Common myeloid progenitor, CD34-positive (primary cell): Measurements from ENCODE around the gene JUN.

Experiments used
- CTCF ChIA-PET: fragments of 350-600 bp; sonication (Branson Sonifier 250); formaldehyde crosslinking; loops from one replicate; lab custom pipeline; 2021; ENCODE audit warnings: antibody characterized with exemption; lab: Charles Lee
- POLR2A ChIA-PET: fragments of 350-600 bp; sonication (Branson Sonifier 250); formaldehyde crosslinking; loops from one replicate; lab custom pipeline; 2021; ENCODE audit warnings: antibody characterized with exemption; lab: Charles Lee
- DNase-seq, 3 donors: peaks; one replicate each; pipeline versions ENCODE4 v3.0.0 to v3.0.0-alpha.2; 2013
- H3K27ac ChIP-seq, 2 experiments: 1 replicate in 1 of 2; 2 replicates in 1 of 2; pipeline ENCODE4 v1.7.0; 2013; ENCODE audit warnings: inconsistent platforms in 2 of 2, low read length in 2 of 2, mild to moderate bottlenecking in 2 of 2, low read depth in 1 of 2, moderate library complexity in 1 of 2; ENCODE audit not compliant: severe bottlenecking in 2 of 2, insufficient read depth in 1 of 2, poor library complexity in 1 of 2
- H3K27me3 ChIP-seq, 5 experiments: replicated peaks in 2 of 5; 1 replicate in 3 of 5; 2 replicates in 2 of 5; pipeline versions ENCODE4 v1.6.1 to v1.7.0; 2013; ENCODE audit warnings: low read length in 4 of 5, mild to moderate bottlenecking in 2 of 5, moderate library complexity in 2 of 5, inconsistent platforms in 1 of 5; ENCODE audit not compliant: insufficient read depth in 5 of 5, control insufficient read depth in 4 of 5
- H3K36me3 ChIP-seq, 4 experiments: 1 replicate in 2 of 4; 2 replicates in 2 of 4; pipeline versions ENCODE4 v1.6.1 to v1.7.0; 2013; ENCODE audit warnings: low read length in 3 of 4, control low read depth in 1 of 4, mild to moderate bottlenecking in 1 of 4; ENCODE audit not compliant: control insufficient read depth in 4 of 4, insufficient read depth in 4 of 4
- H3K4me1 ChIP-seq, 4 experiments: 1 replicate in 3 of 4; 2 replicates in 1 of 4; pipeline versions ENCODE4 v1.6.1 to v1.7.1; 2013; ENCODE audit warnings: low read length in 3 of 4, mild to moderate bottlenecking in 3 of 4, control low read depth in 1 of 4, inconsistent platforms in 1 of 4, moderate library complexity in 1 of 4; ENCODE audit not compliant: control insufficient read depth in 4 of 4, insufficient read depth in 4 of 4; ENCODE audit errors: control extremely low read depth in 1 of 4
- H3K4me3 ChIP-seq, 7 experiments: 1 replicate in 4 of 7; 2 replicates in 3 of 7; pipeline versions ENCODE4 v1.5.1 to v1.7.0; 2013; ENCODE audit warnings: mild to moderate bottlenecking in 7 of 7, low read length in 6 of 7, moderate library complexity in 6 of 7, inconsistent platforms in 2 of 7, low read depth in 2 of 7, control low read depth in 1 of 7; ENCODE audit not compliant: insufficient read depth in 4 of 7, control insufficient read depth in 1 of 7; ENCODE audit errors: extremely low read depth in 1 of 7
- H3K9me3 ChIP-seq, 5 experiments: 1 replicate in 4 of 5; 2 replicates in 1 of 5; pipeline versions ENCODE4 v1.6.1 to v1.7.1; 2013; ENCODE audit warnings: low read length in 4 of 5, mild to moderate bottlenecking in 2 of 5, inconsistent platforms in 1 of 5, low read depth in 1 of 5, moderate library complexity in 1 of 5; ENCODE audit not compliant: control insufficient read depth in 4 of 5, insufficient read depth in 2 of 5; ENCODE audit errors: control extremely low read depth in 1 of 5
- WGBS: methylation state at CpG from one replicate; pipeline ENCODE4 v1.1.5; 2013; ENCODE audit not compliant: insufficient coverage; 5-methylcytosine and 5-hydroxymethylcytosine counted together

JUN gene

GRCh38 chr1:58754683-58755467 lies 29.0 kb downstream of the JUN start:
- Histone ChIP-seq H3K36me3 (no peaks in the 10 kb centered on the region), H3K27me3 (no peaks in the 10 kb centered on the region), H3K4me3 (peak overlapping the region in 2 of 7 experiments; percentile 30 to 36), H3K4me1 (peaks cover 16 to 51% (median 32%) of the 10 kb centered on the region in 4 experiments), H3K27ac (peak overlapping the region in 1 of 2 experiments; percentile 50), H3K9me3 (no peaks in the 10 kb centered on the region)
- peak; percentile 50 to 85 (median 71) for DNase-seq
- CTCF ChIA-PET = interaction anchor here (1.0 to 5.5 kb wide), 5 partner anchors 10 to 26 kb away, joined by 4 to 38 read pairs (median 9); no protein-coding TSS in a partner anchor
- POLR2A ChIA-PET = interaction anchor here (0.6 to 1.1 kb wide), 3 partner anchors 10 to 912 kb away, joined by 3 to 6 read pairs (median 4); no protein-coding TSS in a partner anchor
- WGBS = 0% methylated on average over 2 of the region's 7 CpGs

DNA sequence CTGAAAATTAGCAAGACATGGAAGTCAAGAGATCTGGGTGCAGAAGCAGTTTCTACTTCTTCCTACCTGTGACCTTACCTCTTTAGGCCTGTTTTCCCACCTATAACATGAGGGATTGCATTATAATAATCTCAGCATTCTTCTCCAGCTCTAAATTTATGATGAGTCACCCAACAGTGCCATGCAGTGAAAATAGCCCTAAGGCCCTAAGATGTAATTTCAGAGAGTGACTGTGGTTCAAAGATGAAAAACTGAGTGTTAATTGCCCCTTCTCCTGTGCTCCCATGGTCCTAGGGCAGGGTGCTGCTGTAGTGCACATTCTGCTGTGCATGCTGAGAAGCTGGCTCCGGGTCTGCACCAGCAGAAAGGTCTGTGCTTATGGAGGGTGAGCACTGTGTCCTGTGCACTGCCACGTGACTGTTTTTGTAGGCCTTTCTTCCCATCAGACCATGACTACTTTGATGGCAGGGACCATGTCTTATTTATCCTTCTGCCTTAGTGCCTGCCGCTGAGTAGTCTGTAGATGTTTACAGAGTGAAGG lies 29.7 kb downstream of the JUN start:
- H3K4me1 ChIP-seq = peaks cover 16 to 54% (median 32%) of the 10 kb centered on the region in 4 experiments
- H3K9me3 ChIP-seq = no peaks in the 10 kb centered on the region
- H3K36me3 ChIP-seq = no peaks in the 10 kb centered on the region
- H3K4me3 ChIP-seq = no peak overlapping the region
- CTCF ChIA-PET = interaction anchor here (0.8 to 5.5 kb wide), 3 partner anchors 13 to 945 kb away, joined by 3 to 38 read pairs (median 3); no protein-coding TSS in a partner anchor
- H3K27ac ChIP-seq = no peak overlapping the region
- DNase-seq = peak in 1 of 3 donors; percentile 37
- no peaks in the 10 kb centered on the region for H3K27me3 ChIP-seq
- 73% methylated on average over 2 of the region's 3 CpGs for WGBS
- POLR2A ChIA-PET = interaction anchor here (0.6 to 1.0 kb wide), 2 partner anchors 10 to 912 kb away, joined by 4 to 6 read pairs; no protein-coding TSS in a partner anchor

GRCh38 chr1:58753431-58753866 lies 30.4 kb downstream of the JUN start:
- Histone ChIP-seq H3K9me3 (no peaks in the 10 kb centered on the region), H3K27me3 (no peaks in the 10 kb centered on the region), H3K4me3 (no peak overlapping the region), H3K27ac (no peak overlapping the region), H3K4me1 (peaks cover 16 to 59% (median 32%) of the 10 kb centered on the region in 4 experiments), H3K36me3 (no peaks in the 10 kb centered on the region)
- CTCF ChIA-PET = interaction anchor here (0.8 to 5.5 kb wide), 3 partner anchors 13 to 946 kb away, joined by 3 to 38 read pairs (median 3); no protein-coding TSS in a partner anchor
- POLR2A ChIA-PET = no interaction called here
- WGBS = 97% methylated on average over 3 of the region's 4 CpGs
- DNase-seq = no peak

- no peaks in the 10 kb centered on the region for H3K27me3 ChIP-seq
- H3K36me3 ChIP-seq = no peaks in the 10 kb centered on the region
- H3K9me3 ChIP-seq = no peaks in the 10 kb centered on the region
- H3K4me3 ChIP-seq = no peak overlapping the region
- ChIA-PET POLR2A (no interaction called here), CTCF (interaction anchor here (1.3 kb wide), 1 partner anchor 24 kb away, joined by 5 read pairs; no protein-coding TSS in a partner anchor)
- peaks cover 2 to 32% (median 11%) of the 10 kb centered on the region in 4 experiments for H3K4me1 ChIP-seq
- WGBS = 67% methylated on average over 1 of the region's 1 CpG
- peak in 1 of 3 donors; percentile 33 for DNase-seq
- H3K27ac ChIP-seq = no peak overlapping the region
Measured at GRCh38 chr1:58749646-58750045, 34.2 kb downstream of the JUN start.

- Histone ChIP-seq H3K27me3 (no peaks in the 10 kb centered on the region), H3K36me3 (no peaks in the 10 kb centered on the region), H3K4me3 (no peak overlapping the region), H3K27ac (no peak overlapping the region), H3K9me3 (no peaks in the 10 kb centered on the region), H3K4me1 (peaks cover 0 to 23% (median 6%) of the 10 kb centered on the region in 4 experiments)
- ChIA-PET POLR2A (interaction anchor here (0.6 kb wide), 1 partner anchor 256 kb away, joined by 4 read pairs; no protein-coding TSS in a partner anchor), CTCF (interaction anchor here (0.9 to 1.3 kb wide), 2 partner anchors 19 to 25 kb away, joined by 4 to 5 read pairs; no protein-coding TSS in a partner anchor)
- DNase-seq = peak in 1 of 3 donors; percentile 28
- 35% methylated on average over 3 of the region's 3 CpGs for WGBS
Measured at GRCh38 chr1:58748666-58749065, 35.2 kb downstream of the JUN start.

GRCh38 chr1:58746757-58747156 lies 37.1 kb downstream of the JUN start:
- no peak for DNase-seq
- H3K27me3 ChIP-seq = no peaks in the 10 kb centered on the region
- 100% methylated on average over 2 of the region's 2 CpGs for WGBS
- no peaks in the 10 kb centered on the region for H3K9me3 ChIP-seq
- CTCF ChIA-PET = interaction anchor here (1.0 to 1.6 kb wide), 2 partner anchors 16 to 952 kb away, joined by 3 to 4 read pairs; no protein-coding TSS in a partner anchor
- no peak overlapping the region for H3K4me3 ChIP-seq
- H3K27ac ChIP-seq = no peak overlapping the region
- peaks cover 0 to 8% (median 0%) of the 10 kb centered on the region in 4 experiments for H3K4me1 ChIP-seq
- no peaks in the 10 kb centered on the region for H3K36me3 ChIP-seq
- POLR2A ChIA-PET = no interaction called here
